RWPE2 (cell line): Measurements from ENCODE around the gene SCGN.

Experiments
- ATAC-seq: fragments of 200-7000 bp; cut with Tn5 transposase; 3 replicates; pipeline ENCODE4 v1.9.1; 2021; ENCODE audit warnings: low read depth
- DNase-seq: peaks from one replicate; pipeline ENCODE4 v3.0.0-alpha.2; 2020; ENCODE audit warnings: low spot score
- H3K27ac ChIP-seq: fragments of 450-650 bp; 2 replicates; pipeline ENCODE4 v1.5.1; 2017; ENCODE audit warnings: mild to moderate bottlenecking; ENCODE audit not compliant: poor library complexity, severe bottlenecking
- H3K27me3 ChIP-seq: fragments of 250-450 bp; sonication (Bioruptor Pico); 2 replicates; pipeline ENCODE4 v1.5.1; 2021; ENCODE audit warnings: mild to moderate bottlenecking, moderate library complexity; ENCODE audit not compliant: insufficient read depth, poor library complexity, severe bottlenecking
- H3K36me3 ChIP-seq: fragments of 250-450 bp; sonication (Bioruptor Pico); 2 replicates; pipeline ENCODE4 v1.5.1; 2020; ENCODE audit warnings: low read depth, mild to moderate bottlenecking, moderate library complexity
- H3K4me1 ChIP-seq: fragments of 250-450 bp; sonication (Bioruptor Pico); 2 replicates; pipeline ENCODE4 v1.5.1; 2021; ENCODE audit warnings: mild to moderate bottlenecking, moderate library complexity; ENCODE audit not compliant: insufficient read depth, poor library complexity, severe bottlenecking
- H3K4me3 ChIP-seq: fragments of 250-450 bp; sonication (Bioruptor Pico); 2 replicates; pipeline ENCODE4 v1.5.1; 2021; ENCODE audit warnings: mild to moderate bottlenecking, moderate library complexity; ENCODE audit not compliant: severe bottlenecking
- H3K9me3 ChIP-seq: fragments of 250-450 bp; sonication (Bioruptor Pico); 2 replicates; pipeline ENCODE4 v1.5.1; 2021; ENCODE audit warnings: mild to moderate bottlenecking, moderate library complexity; ENCODE audit not compliant: severe bottlenecking
- CTCF ChIP-seq: fragments of 450-650 bp; IDR thresholded peaks from one replicate; pipeline ENCODE4 v1.5.1; 2017; ENCODE audit warnings: mild to moderate bottlenecking, moderate library complexity; ENCODE audit not compliant: poor library complexity, severe bottlenecking

Gene SCGN

GRCh38 chr6:25695671-25696070 lies 43.7 kb downstream of the SCGN start:
- ATAC-seq: no peak
- no peak for TF ChIP-seq CTCF

GRCh38 chr6:25697537-25698340 lies 45.7 kb downstream of the SCGN start:
- Histone ChIP-seq H3K27me3 (no peaks in the 10 kb centered on the region), H3K27ac (no peak overlapping the region), H3K9me3 (no peaks in the 10 kb centered on the region), H3K36me3 (no peaks in the 10 kb centered on the region), H3K4me3 (no peak overlapping the region), H3K4me1 (no peaks in the 10 kb centered on the region)
- ATAC-seq: no peak
- no peak for TF ChIP-seq CTCF
- DNase-seq: no peak

More at GRCh38 chr6:25695671-25696070, 43.7 kb downstream of the SCGN start:
- no peaks in the 10 kb centered on the region for H3K9me3 ChIP-seq
- H3K36me3 ChIP-seq: no peaks in the 10 kb centered on the region
- no peak overlapping the region for H3K4me3 ChIP-seq
- H3K4me1 ChIP-seq: no peaks in the 10 kb centered on the region
- H3K27ac ChIP-seq: no peak overlapping the region
- DNase-seq: no peak
- no peaks in the 10 kb centered on the region for H3K27me3 ChIP-seq

GRCh38 chr6:25698631-25699030 lies 46.6 kb downstream of the SCGN start:
- TF ChIP-seq CTCF: no peak
- Histone ChIP-seq H3K27ac (no peak overlapping the region), H3K27me3 (no peaks in the 10 kb centered on the region), H3K9me3 (no peaks in the 10 kb centered on the region), H3K4me1 (no peaks in the 10 kb centered on the region), H3K36me3 (no peaks in the 10 kb centered on the region), H3K4me3 (no peak overlapping the region)
- ATAC-seq: no peak
- no peak for DNase-seq

GRCh38 chr6:25699649-25700048 lies 47.6 kb downstream of the SCGN start:
- no peak for TF ChIP-seq CTCF
- Histone ChIP-seq H3K4me1 (no peaks in the 10 kb centered on the region), H3K27ac (no peak overlapping the region), H3K36me3 (no peaks in the 10 kb centered on the region), H3K9me3 (no peaks in the 10 kb centered on the region), H3K4me3 (no peak overlapping the region), H3K27me3 (no peaks in the 10 kb centered on the region)
- DNase-seq (no peak), ATAC-seq (no peak)

- Histone ChIP-seq H3K27me3 (no peaks in the 10 kb centered on the region), H3K27ac (no peak overlapping the region), H3K4me3 (no peak overlapping the region), H3K9me3 (no peaks in the 10 kb centered on the region), H3K36me3 (no peaks in the 10 kb centered on the region), H3K4me1 (no peaks in the 10 kb centered on the region)
- DNase-seq (no peak), ATAC-seq (no peak)
- TF ChIP-seq CTCF: no peak
Observed at GRCh38 chr6:25700761-25701160, 48.7 kb downstream of the SCGN start.
